ENCODE results near the gene ODR4.

The ODR4 gene

DNA sequence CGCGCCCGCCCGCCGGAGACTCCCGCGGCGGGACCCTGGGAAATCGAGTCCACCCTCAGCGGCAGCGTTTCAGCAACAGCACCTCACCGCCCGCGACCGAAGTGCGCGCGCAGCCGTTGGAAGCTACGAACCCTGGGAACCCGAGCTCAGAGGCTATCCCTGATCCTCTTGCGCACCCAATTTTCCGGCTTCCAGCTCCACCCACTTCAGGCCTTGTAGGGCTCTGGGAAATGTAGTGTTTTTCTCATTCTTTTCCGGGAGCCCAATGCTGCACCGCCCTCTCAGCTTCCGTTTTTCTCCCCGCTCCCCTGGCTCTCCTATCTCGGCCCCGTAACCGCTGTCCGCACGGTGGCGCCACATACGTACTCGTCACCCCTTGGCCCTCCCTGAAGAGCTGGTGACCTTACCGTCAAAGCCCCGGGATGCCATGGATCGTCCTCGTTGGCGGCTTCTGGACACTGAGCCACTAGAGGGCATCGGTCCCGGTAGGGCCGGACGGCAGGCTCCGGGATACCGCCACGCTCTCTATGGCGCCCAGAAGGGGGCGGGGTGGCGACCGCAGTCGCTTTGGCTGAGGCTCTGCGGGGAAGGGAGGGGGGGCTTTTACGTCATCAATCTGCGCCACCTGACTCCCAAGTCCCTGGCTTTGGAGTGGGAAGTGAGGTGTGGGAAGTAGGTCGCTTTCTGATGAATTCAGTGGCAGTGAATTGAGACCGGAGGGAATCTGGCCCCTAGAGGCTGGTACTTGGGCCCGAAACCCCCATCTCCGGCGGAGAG, at the start of gene ODR4, which contains the start of gene TPR:
ODR4 (plus strand) TSS at position 687 of the 777 bp plus-strand sequence. CDS start 3,948 bp downstream, outside the sequence.
TPR (minus strand) TSS at position 102 of the 777 bp plus-strand sequence. CDS start 225 bp downstream, outside the sequence.
- H4K20me1 ChIP-seq (ENCODE audit: insufficient read depth, low read length), result peaks cover 14% of the 10 kb centered on the region
- H3K9ac ChIP-seq (ENCODE audit: low read length), result peak within 1 kb of the TSS; percentile 93

DNA sequence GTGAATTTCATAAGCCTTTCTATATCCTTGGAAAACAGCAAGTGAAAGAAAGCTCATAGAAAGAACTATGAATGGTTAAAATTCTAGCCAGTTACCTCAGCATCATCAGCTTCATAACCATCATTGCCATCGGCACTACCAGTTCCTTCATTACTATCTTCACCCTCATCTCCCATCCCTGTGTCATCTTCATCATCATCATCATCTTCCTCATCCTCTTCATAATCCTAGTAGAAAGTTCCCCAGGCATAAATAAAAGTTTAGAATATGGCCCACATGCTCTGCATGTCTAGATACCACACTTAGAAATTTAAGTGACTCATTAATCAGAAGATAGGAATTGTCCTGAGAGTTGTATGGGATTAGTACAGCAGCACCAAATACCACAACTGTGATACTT, 49.6 kb upstream of the ODR4 start:
- H3K4me3 ChIP-seq (ENCODE audit: low read length), result no peak overlapping the region
- no peak overlapping the region for H3K27ac ChIP-seq (ENCODE audit: low read length)
- TF ChIP-seq CTCF (IDR thresholded peaks at IDR 0.05; ENCODE audit: low read depth, low read length) (no peak), EZH2phosphoT487 (IDR thresholded peaks at IDR 0.05; ENCODE audit: low read depth) (no peak)
- H3K27me3 ChIP-seq (ENCODE audit: low read depth, low read length), result no peaks in the 10 kb centered on the region
- peaks cover 64% of the 10 kb centered on the region for H3K36me3 ChIP-seq (replicated peaks; ENCODE audit: low read depth, low read length)
- H2AFZ ChIP-seq (ENCODE audit: low read depth, low read length), result no peak overlapping the region
- no peaks in the 10 kb centered on the region for H3K4me1 ChIP-seq (ENCODE audit: low read length)
- H4K20me1 ChIP-seq (ENCODE audit: insufficient read depth, low read length), result no peaks in the 10 kb centered on the region
- H3K9ac ChIP-seq (ENCODE audit: low read length), result no peak overlapping the region
- H3K9me3 ChIP-seq (ENCODE audit: insufficient read depth, low read length), result no peaks in the 10 kb centered on the region
- no peak overlapping the region for H3K4me2 ChIP-seq (ENCODE audit: low read length)
- no peaks in the 10 kb centered on the region for H3K79me2 ChIP-seq (ENCODE audit: low read length)

More for the DNA sequence above, at the start of gene ODR4, which contains the start of gene TPR:
- Histone ChIP-seq H3K9me3 (ENCODE audit: insufficient read depth, low read length) (no peaks in the 10 kb centered on the region), H3K4me3 (ENCODE audit: low read length) (peak within 1 kb of the TSS; percentile 89), H3K4me1 (ENCODE audit: low read length) (peaks cover 21% of the 10 kb centered on the region), H3K79me2 (ENCODE audit: low read length) (peaks cover 79% of the 10 kb centered on the region), H2AFZ (ENCODE audit: low read depth, low read length) (peak within 1 kb of the TSS; percentile 93), H3K27ac (ENCODE audit: low read length) (peak within 1 kb of the TSS; percentile 81), H3K36me3 (replicated peaks; ENCODE audit: low read depth, low read length) (peaks cover 26% of the 10 kb centered on the region), H3K27me3 (ENCODE audit: low read depth, low read length) (no peaks in the 10 kb centered on the region), H3K4me2 (ENCODE audit: low read length) (peak within 1 kb of the TSS; percentile 84)
- peak; percentile 100 for TF ChIP-seq CTCF (IDR thresholded peaks at IDR 0.05; ENCODE audit: low read depth, low read length)
- no peak for TF ChIP-seq EZH2phosphoT487 (IDR thresholded peaks at IDR 0.05; ENCODE audit: low read depth)

- no peaks in the 10 kb centered on the region for H3K79me2 ChIP-seq (ENCODE audit: low read length)
- peaks cover 58% of the 10 kb centered on the region for H3K36me3 ChIP-seq (replicated peaks; ENCODE audit: low read depth, low read length)
- no peaks in the 10 kb centered on the region for H3K9me3 ChIP-seq (ENCODE audit: insufficient read depth, low read length)
- H3K27me3 ChIP-seq (ENCODE audit: low read depth, low read length), result no peaks in the 10 kb centered on the region
- no peak overlapping the region for H3K4me3 ChIP-seq (ENCODE audit: low read length)
- no peaks in the 10 kb centered on the region for H3K4me1 ChIP-seq (ENCODE audit: low read length)
- H4K20me1 ChIP-seq (ENCODE audit: insufficient read depth, low read length), result no peaks in the 10 kb centered on the region
- no peak overlapping the region for H2AFZ ChIP-seq (ENCODE audit: low read depth, low read length)
- H3K27ac ChIP-seq (ENCODE audit: low read length), result no peak overlapping the region
- TF ChIP-seq EZH2phosphoT487 (IDR thresholded peaks at IDR 0.05; ENCODE audit: low read depth), result no peak
- TF ChIP-seq CTCF (IDR thresholded peaks at IDR 0.05; ENCODE audit: low read depth, low read length), result no peak
- no peak overlapping the region for H3K4me2 ChIP-seq (ENCODE audit: low read length)
- no peak overlapping the region for H3K9ac ChIP-seq (ENCODE audit: low read length)
These were observed 48.3 kb upstream of the ODR4 start for GRCh38 chr1:186327331-186327730.

DNA sequence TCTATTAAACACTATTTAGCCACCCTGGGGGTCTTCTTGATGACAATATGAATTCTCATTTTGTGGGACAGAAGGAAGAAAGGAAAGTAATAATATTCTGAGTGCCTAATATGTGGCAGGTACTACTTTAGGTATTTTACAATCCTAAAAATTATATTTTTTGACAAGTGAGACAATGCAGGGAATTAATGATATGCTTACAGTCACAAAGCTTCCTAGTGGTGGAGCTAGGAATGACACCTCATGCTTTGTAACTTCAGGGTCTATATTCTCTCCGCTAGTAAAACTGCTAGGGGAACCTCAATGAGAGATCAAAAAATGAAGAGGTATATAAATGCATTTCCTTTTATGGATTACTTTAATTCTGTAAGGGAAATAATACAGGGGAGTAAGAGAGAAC, 44.9 kb upstream of the ODR4 start:
- Histone ChIP-seq H3K9me3 (ENCODE audit: insufficient read depth, low read length) (no peaks in the 10 kb centered on the region), H3K27ac (ENCODE audit: low read length) (no peak overlapping the region), H3K27me3 (ENCODE audit: low read depth, low read length) (no peaks in the 10 kb centered on the region), H3K79me2 (ENCODE audit: low read length) (no peaks in the 10 kb centered on the region), H3K9ac (ENCODE audit: low read length) (no peak overlapping the region), H3K4me2 (ENCODE audit: low read length) (no peak overlapping the region), H3K36me3 (replicated peaks; ENCODE audit: low read depth, low read length) (peaks cover 68% of the 10 kb centered on the region), H2AFZ (ENCODE audit: low read depth, low read length) (no peak overlapping the region), H3K4me1 (ENCODE audit: low read length) (no peaks in the 10 kb centered on the region), H4K20me1 (ENCODE audit: insufficient read depth, low read length) (no peaks in the 10 kb centered on the region), H3K4me3 (ENCODE audit: low read length) (no peak overlapping the region)
- TF ChIP-seq CTCF (IDR thresholded peaks at IDR 0.05; ENCODE audit: low read depth, low read length) (peak; percentile 32), EZH2phosphoT487 (IDR thresholded peaks at IDR 0.05; ENCODE audit: low read depth) (no peak)

Data from OCI-LY3 (cell line).